SH-SY5Y (cell line): ENCODE measurements around the gene ATL1.

Experiments used
- GATA2 ChIP-seq: IDR thresholded peaks from 2 replicates; pipeline ENCODE4 v1.6.1; 2011; ENCODE audit warnings: mild to moderate bottlenecking, low read depth, low read length
- GATA3 ChIP-seq: IDR thresholded peaks from 2 replicates; pipeline ENCODE4 v1.6.1; 2011; ENCODE audit warnings: low read depth, mild to moderate bottlenecking, low read length, moderate library complexity

DNA sequence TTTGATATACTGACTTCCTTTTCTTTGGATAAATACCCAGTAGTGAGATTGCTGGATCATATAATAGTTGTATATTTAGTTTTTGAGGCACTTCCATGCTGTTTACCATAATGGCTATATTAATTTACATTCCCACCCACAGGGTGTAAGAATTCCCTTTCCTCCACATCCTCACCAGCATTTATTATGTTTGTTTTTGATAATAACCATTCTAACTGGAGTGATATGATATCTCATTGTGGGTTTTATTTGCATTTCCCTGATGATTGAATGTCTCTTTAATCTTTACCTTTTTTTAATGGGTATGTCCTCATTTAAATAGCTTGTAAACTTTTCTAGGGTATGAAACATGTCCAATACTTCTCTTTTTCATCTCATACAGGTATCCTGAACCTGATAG is 119.7 kb downstream of the ATL1 start:
- TF ChIP-seq GATA3: no peak
- TF ChIP-seq GATA2: no peak
